Suprapubic skin (tissue), 4 donors: ENCODE results near the gene DNAI4. TPM values are rescaled to one million over a fixed set of nuclear protein-coding genes. Genes with fewer than 3 reads are reported as not detected.

ENCODE experiments used
- DNase-seq, 2 donors: peaks; one replicate each; pipeline ENCODE4 v3.0.0-alpha.2; 2019; ENCODE audit warnings: low spot score in 2 of 2
- H3K27ac ChIP-seq: fragments of 200-600 bp; sonication (generic); one replicate; pipeline ENCODE4 v1.5.1; 2019
- H3K27me3 ChIP-seq: fragments of 200-600 bp; sonication (generic); one replicate; pipeline ENCODE4 v1.5.1; 2019
- H3K36me3 ChIP-seq: fragments of 200-600 bp; sonication (generic); one replicate; pipeline ENCODE4 v1.5.1; 2019
- H3K4me1 ChIP-seq: fragments of 200-600 bp; sonication (generic); one replicate; pipeline ENCODE4 v1.5.1; 2019
- H3K4me3 ChIP-seq: fragments of 200-600 bp; sonication (generic); one replicate; pipeline ENCODE4 v1.5.1; 2019; ENCODE audit warnings: mild to moderate bottlenecking
- H3K9me3 ChIP-seq: fragments of 200-600 bp; sonication (generic); one replicate; pipeline ENCODE4 v1.5.1; 2019
- CTCF ChIP-seq, 2 donors: fragments of 200-600 bp in 1 of 2; fragments of 450-650 bp in 1 of 2; sonication (generic) in 1 of 2; IDR thresholded peaks; one replicate each; pipeline ENCODE4 v1.5.1; 2016 to 2019; ENCODE audit warnings: antibody characterized with exemption in 2 of 2, mild to moderate bottlenecking in 1 of 2, moderate library complexity in 1 of 2
- EP300 ChIP-seq: sonication (generic); formaldehyde crosslinking; IDR thresholded peaks from one replicate; pipeline ENCODE4 v1.6.1; 2017; ENCODE audit warnings: antibody characterized with exemption
- POLR2A ChIP-seq, 2 donors: fragments of 450-650 bp; IDR thresholded peaks; one replicate each; pipeline ENCODE4 v1.6.1; 2017; ENCODE audit warnings: antibody characterized with exemption in 2 of 2, mild to moderate bottlenecking in 2 of 2, moderate library complexity in 2 of 2
- POLR2AphosphoS5 ChIP-seq, 3 donors: sonication (generic); formaldehyde crosslinking; IDR thresholded peaks; one replicate each; pipeline ENCODE4 v1.6.1; 2017; ENCODE audit warnings: antibody characterized with exemption in 3 of 3
- WGBS: methylation state at CpG from one replicate; pipeline ENCODE4 v1.1.5; 2018; 5-methylcytosine and 5-hydroxymethylcytosine counted together
- total RNA-seq, 4 donors: library from RNA; depleted of rRNA; stranded (reverse); fragments of >200 nt; gene quantifications; one replicate each; pipeline ENCODE4 v1.1.0, GENCODE V29; 2016

DNAI4 gene
- total RNA-seq, 4 donors from 2014 or later: 1.5 to 3.7 (median 3.3) TPM

GRCh38 chr1:66767626-66768025 is 157.0 kb downstream of the DNAI4 start:
- no peak for DNase-seq
- Histone ChIP-seq H3K9me3 (no peaks in the 10 kb centered on the region), H3K4me1 (no peaks in the 10 kb centered on the region), H3K27me3 (no peaks in the 10 kb centered on the region), H3K27ac (no peak overlapping the region), H3K4me3 (no peak overlapping the region), H3K36me3 (no peaks in the 10 kb centered on the region)
- no peak for TF ChIP-seq POLR2AphosphoS5 (IDR thresholded peaks at IDR 0.05)
- TF ChIP-seq CTCF (IDR thresholded peaks at IDR 0.05): no peak
- no peak for TF ChIP-seq EP300
- TF ChIP-seq POLR2A (IDR thresholded peaks at IDR 0.05): no peak

- WGBS: 16% methylated on average over 3 of the region's 3 CpGs
- H3K27me3 ChIP-seq: no peaks in the 10 kb centered on the region
- no peaks in the 10 kb centered on the region for H3K36me3 ChIP-seq
- no peak overlapping the region for H3K4me3 ChIP-seq
- no peak for TF ChIP-seq EP300
- peak; percentile 51 to 66 for TF ChIP-seq CTCF (IDR thresholded peaks at IDR 0.05)
- TF ChIP-seq POLR2AphosphoS5 (IDR thresholded peaks at IDR 0.05): no peak
- no peak for TF ChIP-seq POLR2A (IDR thresholded peaks at IDR 0.05)
- no peak for DNase-seq
- H3K9me3 ChIP-seq: no peaks in the 10 kb centered on the region
- no peaks in the 10 kb centered on the region for H3K4me1 ChIP-seq
- no peak overlapping the region for H3K27ac ChIP-seq
Measured at GRCh38 chr1:66764994-66765578, 159.6 kb downstream of the DNAI4 start.

Other genes with a start within 250 kb of the DNAI4 start
- 1 to 10 TPM in 2 of 4 donors, not detected in 2; 1.1 to 2.6 TPM for gene DYNLT5, start 172.4 kb downstream of the DNAI4 start, total RNA-seq
- not detected for gene INSL5, start 123.6 kb downstream of the DNAI4 start, total RNA-seq
- gene MIER1, start 134 bp upstream of the DNAI4 start, total RNA-seq: 10 to 100 TPM; 17.1 to 43.2 (median 27.5) TPM
- 10 to 100 TPM; 11.3 to 20.3 (median 17.4) TPM for gene SLC35D1, start 129.3 kb upstream of the DNAI4 start, total RNA-seq
- not detected for gene C1orf141, start 210.1 kb upstream of the DNAI4 start, total RNA-seq
- gene IL23R, start 241.6 kb upstream of the DNAI4 start, total RNA-seq: not detected